OCI-LY7 (cell line): ENCODE results near the gene RTN4IP1.
"Not testable (repeated sequence)": the region's sequence is repeated elsewhere in the genome, so short reads cannot be mapped to it uniquely, and the experiment has no call there.

Source experiments
- CTCF ChIP-seq: fragments of 200-600 bp; sonication (generic); conservative IDR thresholded peaks from 2 replicates; pipeline ENCODE4 v1.5.1; 2014; ENCODE audit warnings: mild to moderate bottlenecking, antibody characterized with exemption, low read length, moderate library complexity, mixed read lengths
- EZH2phosphoT487 ChIP-seq: fragments of 200-600 bp; sonication (generic); IDR thresholded peaks from 2 replicates; pipeline ENCODE4 v1.6.1; 2018; ENCODE audit warnings: low read depth, borderline replicate concordance, mild to moderate bottlenecking, mixed run types, antibody characterized with exemption, low read length, moderate library complexity, mixed read lengths

- not testable (repeated sequence) for TF ChIP-seq CTCF, EZH2phosphoT487
These were observed 69.6 kb downstream of the RTN4IP1 start for GRCh38 chr6:106559659-106560058.
